ENCODE data around the gene RFX4. TPM values are rescaled to one million over a fixed set of nuclear protein-coding genes. Genes with fewer than 3 reads are reported as not detected.

The RFX4 gene
- total and polyA plus RNA-seq, 2 donors (not counting 3 experiments of a cell fraction or from before 2014, with no cell fraction given): not detected

DNA sequence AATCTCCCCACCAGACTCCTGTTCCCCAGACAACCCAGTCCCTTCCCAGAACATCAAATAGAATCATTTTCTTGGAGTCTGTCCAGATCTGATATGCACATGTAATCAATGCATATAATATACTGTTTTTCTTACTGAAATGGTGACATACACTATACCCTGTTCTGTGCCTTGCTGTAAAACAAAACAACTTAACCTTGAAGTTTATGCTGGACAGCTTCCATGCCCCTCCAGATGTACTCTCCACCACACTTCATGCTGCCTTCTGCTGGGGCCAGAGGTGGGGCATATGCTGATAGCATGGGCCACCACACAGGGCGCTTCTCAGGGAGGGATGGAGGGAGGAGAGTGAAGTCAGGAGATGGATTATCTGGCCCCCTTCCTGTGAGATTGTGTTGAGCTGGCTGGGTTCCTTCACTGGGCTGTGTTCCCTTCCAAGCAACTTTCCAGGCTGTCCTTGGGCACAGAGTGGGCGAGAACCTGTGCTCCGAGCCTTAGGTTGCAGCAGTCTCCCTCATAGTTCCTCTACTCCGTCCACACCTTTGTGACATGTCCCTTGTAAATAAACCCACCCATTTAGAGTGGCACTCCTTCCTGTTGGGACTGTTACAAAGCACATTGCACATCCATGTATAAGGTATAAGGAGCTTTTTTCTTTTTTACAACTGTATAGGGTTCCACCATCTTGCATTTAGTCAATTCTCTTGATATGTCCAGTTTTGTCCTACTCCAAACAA is 114.0 kb downstream of the RFX4 start:
- Histone ChIP-seq H3K9me1 (replicated peaks; ENCODE audit: control insufficient read depth, extremely low read depth, insufficient read depth, low read length) (no peaks in the 10 kb centered on the region), H3K36me3 (ENCODE audit: control insufficient read depth in 2 of 2, extremely low read depth in 1 of 2, insufficient read depth in 2 of 2, low read length in 2 of 2) (no peaks in the 10 kb centered on the region), H3K27me3 (ENCODE audit: control insufficient read depth in 2 of 2, insufficient read depth in 2 of 2, low read length in 2 of 2) (peaks cover 3 to 7% of the 10 kb centered on the region in 2 experiments), H4K20me1 (replicated peaks; ENCODE audit: control insufficient read depth, extremely low read depth, insufficient read depth, low read length) (no peaks in the 10 kb centered on the region), H3K9me3 (replicated peaks; ENCODE audit: control insufficient read depth, insufficient read depth, low read length) (no peaks in the 10 kb centered on the region), H3K4me1 (ENCODE audit: control insufficient read depth, extremely low read depth, insufficient read depth, low read length) (no peaks in the 10 kb centered on the region), H3K4me3 (replicated peaks in 1 of 3; ENCODE audit: insufficient read depth in 1 of 3, low read depth in 1 of 3, low read length in 3 of 3) (no peak overlapping the region), H3K27ac (ENCODE audit: insufficient read depth, low read depth, low read length) (no peak overlapping the region), H3K79me2 (ENCODE audit: control insufficient read depth, insufficient read depth, low read length) (no peaks in the 10 kb centered on the region), H3K4me2 (ENCODE audit: insufficient read depth, low read length) (no peak overlapping the region), H2AFZ (ENCODE audit: low read depth, low read length) (no peak overlapping the region), H3K9ac (replicated peaks; ENCODE audit: extremely low read depth, insufficient read depth, low read length) (no peak overlapping the region)
- no TSS peak for BruUV-seq (replicated peaks)
- intact Hi-C loops (cut with micrococcal nuclease): no loop called here
- CTCF ChIA-PET: no interaction called here
- peak; percentile 18 for DNase-seq (ENCODE audit: low read depth, low spot score)
- FAIRE-seq: no peak
- TF ChIP-seq EZH2 (IDR thresholded peaks at IDR 0.05; ENCODE audit: borderline replicate concordance, low read depth, low read length, severe bottlenecking) (no peak), JUN (IDR thresholded peaks at IDR 0.05; ENCODE audit: borderline replicate concordance, insufficient read depth, insufficient read length, low read depth) (no peak), GATA2 (IDR thresholded peaks at IDR 0.05; ENCODE audit: insufficient read depth, insufficient read length, low read depth, low read length) (no peak), POLR2AphosphoS5 (IDR thresholded peaks at IDR 0.05; ENCODE audit: insufficient read depth, low read depth, low read length) (no peak)
- POLR2A ChIA-PET: no interaction called here
- dilution Hi-C loops (cut with MboI; ENCODE audit: extremely low pct_ligation_motif_present, low sequenced_read_pairs): no loop called here

DNA sequence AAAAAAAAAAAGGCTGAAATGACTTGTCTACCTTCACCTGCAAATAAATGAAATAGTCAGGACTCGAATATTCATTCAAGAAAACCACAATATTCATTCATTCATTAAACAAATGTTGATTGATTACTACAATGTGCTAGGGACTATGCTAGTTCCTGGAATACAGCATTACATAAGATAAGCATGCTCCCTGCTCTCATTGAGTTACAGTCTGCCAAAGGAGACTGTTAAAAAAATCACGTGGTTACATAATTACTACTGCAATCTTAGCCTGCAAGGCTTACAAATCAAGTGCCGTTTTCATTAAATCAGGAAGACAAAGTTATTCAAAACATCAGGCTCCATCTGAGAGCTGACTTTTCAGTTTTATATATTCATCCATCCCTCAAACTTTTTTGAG is 121.3 kb downstream of the RFX4 start:
- Histone ChIP-seq H3K79me2 (ENCODE audit: control insufficient read depth, insufficient read depth, low read length) (no peaks in the 10 kb centered on the region), H3K9ac (replicated peaks; ENCODE audit: extremely low read depth, insufficient read depth, low read length) (no peak overlapping the region), H2AFZ (ENCODE audit: low read depth, low read length) (no peak overlapping the region), H3K4me3 (replicated peaks in 1 of 3; ENCODE audit: insufficient read depth in 1 of 3, low read depth in 1 of 3, low read length in 3 of 3) (no peak overlapping the region), H3K36me3 (ENCODE audit: control insufficient read depth in 2 of 2, extremely low read depth in 1 of 2, insufficient read depth in 2 of 2, low read length in 2 of 2) (no peaks in the 10 kb centered on the region), H3K4me1 (ENCODE audit: control insufficient read depth, extremely low read depth, insufficient read depth, low read length) (no peaks in the 10 kb centered on the region), H3K9me1 (replicated peaks; ENCODE audit: control insufficient read depth, extremely low read depth, insufficient read depth, low read length) (no peaks in the 10 kb centered on the region), H3K27me3 (ENCODE audit: control insufficient read depth in 2 of 2, insufficient read depth in 2 of 2, low read length in 2 of 2) (no peaks in the 10 kb centered on the region), H4K20me1 (replicated peaks; ENCODE audit: control insufficient read depth, extremely low read depth, insufficient read depth, low read length) (no peaks in the 10 kb centered on the region), H3K27ac (ENCODE audit: insufficient read depth, low read depth, low read length) (no peak overlapping the region), H3K4me2 (ENCODE audit: insufficient read depth, low read length) (no peak overlapping the region), H3K9me3 (replicated peaks; ENCODE audit: control insufficient read depth, insufficient read depth, low read length) (no peaks in the 10 kb centered on the region)
- dilution Hi-C loops (cut with MboI; ENCODE audit: extremely low pct_ligation_motif_present, low sequenced_read_pairs): no loop called here
- TF ChIP-seq POLR2AphosphoS5 (IDR thresholded peaks at IDR 0.05; ENCODE audit: insufficient read depth, low read depth, low read length) (no peak), EZH2 (IDR thresholded peaks at IDR 0.05; ENCODE audit: borderline replicate concordance, low read depth, low read length, severe bottlenecking) (no peak), JUN (IDR thresholded peaks at IDR 0.05; ENCODE audit: borderline replicate concordance, insufficient read depth, insufficient read length, low read depth) (no peak), POLR2A (IDR thresholded peaks at IDR 0.05; ENCODE audit: low read depth, low read length) (no peak), FOS (IDR thresholded peaks at IDR 0.05; ENCODE audit: borderline replicate concordance, insufficient read depth, low read length) (no peak), GATA2 (IDR thresholded peaks at IDR 0.05; ENCODE audit: insufficient read depth, insufficient read length, low read depth, low read length) (no peak), MYC (IDR thresholded peaks at IDR 0.05; ENCODE audit: low read depth, low read length) (no peak)
- TF ChIP-seq, protein P1, sequence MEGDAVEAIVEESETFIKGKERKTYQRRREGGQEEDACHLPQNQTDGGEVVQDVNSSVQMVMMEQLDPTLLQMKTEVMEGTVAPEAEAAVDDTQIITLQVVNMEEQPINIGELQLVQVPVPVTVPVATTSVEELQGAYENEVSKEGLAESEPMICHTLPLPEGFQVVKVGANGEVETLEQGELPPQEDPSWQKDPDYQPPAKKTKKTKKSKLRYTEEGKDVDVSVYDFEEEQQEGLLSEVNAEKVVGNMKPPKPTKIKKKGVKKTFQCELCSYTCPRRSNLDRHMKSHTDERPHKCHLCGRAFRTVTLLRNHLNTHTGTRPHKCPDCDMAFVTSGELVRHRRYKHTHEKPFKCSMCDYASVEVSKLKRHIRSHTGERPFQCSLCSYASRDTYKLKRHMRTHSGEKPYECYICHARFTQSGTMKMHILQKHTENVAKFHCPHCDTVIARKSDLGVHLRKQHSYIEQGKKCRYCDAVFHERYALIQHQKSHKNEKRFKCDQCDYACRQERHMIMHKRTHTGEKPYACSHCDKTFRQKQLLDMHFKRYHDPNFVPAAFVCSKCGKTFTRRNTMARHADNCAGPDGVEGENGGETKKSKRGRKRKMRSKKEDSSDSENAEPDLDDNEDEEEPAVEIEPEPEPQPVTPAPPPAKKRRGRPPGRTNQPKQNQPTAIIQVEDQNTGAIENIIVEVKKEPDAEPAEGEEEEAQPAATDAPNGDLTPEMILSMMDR (IDR thresholded peaks at IDR 0.05; ENCODE audit: extremely low read depth in 1 of 2, insufficient read depth in 1 of 2, low read depth in 1 of 2, low read length in 2 of 2): no peak
- TF ChIP-seq, protein P2, sequence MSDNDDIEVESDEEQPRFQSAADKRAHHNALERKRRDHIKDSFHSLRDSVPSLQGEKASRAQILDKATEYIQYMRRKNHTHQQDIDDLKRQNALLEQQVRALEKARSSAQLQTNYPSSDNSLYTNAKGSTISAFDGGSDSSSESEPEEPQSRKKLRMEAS (IDR thresholded peaks at IDR 0.05; ENCODE audit: insufficient read depth, insufficient read length): no peak
- BruUV-seq (replicated peaks): no TSS peak
- intact Hi-C loops (cut with micrococcal nuclease): no loop called here
- DNase-seq (ENCODE audit: low read depth, low spot score) (no peak), FAIRE-seq (no peak)
- CTCF ChIA-PET: no interaction called here
- POLR2A ChIA-PET: no interaction called here

All from endothelial cell of umbilical vein (primary cell).